ENCODE data around the gene OR2T4.

OR2T4 gene

GRCh38 chr1:248376916-248377315 is 15.5 kb downstream of the OR2T4 start:
- TF ChIP-seq REST (IDR thresholded peaks at IDR 0.05; ENCODE audit: insufficient read depth in 1 of 2, low read depth in 2 of 2, low read length in 2 of 2) (no peak), POLR2AphosphoS5 (IDR thresholded peaks at IDR 0.05; ENCODE audit: low read depth, low read length) (no peak), SIN3A (IDR thresholded peaks at IDR 0.05; ENCODE audit: borderline replicate concordance, insufficient read depth, low read length) (no peak), FOXP2 (optimal IDR thresholded peaks at IDR 0.05; ENCODE audit: borderline replicate concordance, extremely low read depth, extremely low read length, insufficient read depth) (no peak), TAF1 (IDR thresholded peaks at IDR 0.05; ENCODE audit: borderline replicate concordance, insufficient read depth, low read length) (no peak)

- TF ChIP-seq FOXP2 (optimal IDR thresholded peaks at IDR 0.05; ENCODE audit: borderline replicate concordance, extremely low read depth, extremely low read length, insufficient read depth) (no peak), REST (IDR thresholded peaks at IDR 0.05; ENCODE audit: insufficient read depth in 1 of 2, low read depth in 2 of 2, low read length in 2 of 2) (no peak), TAF1 (IDR thresholded peaks at IDR 0.05; ENCODE audit: borderline replicate concordance, insufficient read depth, low read length) (no peak), POLR2AphosphoS5 (IDR thresholded peaks at IDR 0.05; ENCODE audit: low read depth, low read length) (no peak), SIN3A (IDR thresholded peaks at IDR 0.05; ENCODE audit: borderline replicate concordance, insufficient read depth, low read length) (no peak)
Measured at GRCh38 chr1:248380854-248381253, 19.4 kb downstream of the OR2T4 start.

- no peak for TF ChIP-seq REST (IDR thresholded peaks at IDR 0.05; ENCODE audit: insufficient read depth in 1 of 2, low read depth in 2 of 2, low read length in 2 of 2)
- no peak for TF ChIP-seq TAF1 (IDR thresholded peaks at IDR 0.05; ENCODE audit: borderline replicate concordance, insufficient read depth, low read length)
- TF ChIP-seq FOXP2 (optimal IDR thresholded peaks at IDR 0.05; ENCODE audit: borderline replicate concordance, extremely low read depth, extremely low read length, insufficient read depth) = no peak
- TF ChIP-seq SIN3A (IDR thresholded peaks at IDR 0.05; ENCODE audit: borderline replicate concordance, insufficient read depth, low read length) = no peak
- TF ChIP-seq POLR2AphosphoS5 (IDR thresholded peaks at IDR 0.05; ENCODE audit: low read depth, low read length) = no peak
Measured at GRCh38 chr1:248388426-248388825, 27.0 kb downstream of the OR2T4 start.

GRCh38 chr1:248393050-248393449 is 31.6 kb downstream of the OR2T4 start:
- no peak for TF ChIP-seq REST (IDR thresholded peaks at IDR 0.05; ENCODE audit: insufficient read depth in 1 of 2, low read depth in 2 of 2, low read length in 2 of 2)
- TF ChIP-seq TAF1 (IDR thresholded peaks at IDR 0.05; ENCODE audit: borderline replicate concordance, insufficient read depth, low read length) = no peak
- TF ChIP-seq POLR2AphosphoS5 (IDR thresholded peaks at IDR 0.05; ENCODE audit: low read depth, low read length) = no peak
- TF ChIP-seq SIN3A (IDR thresholded peaks at IDR 0.05; ENCODE audit: borderline replicate concordance, insufficient read depth, low read length) = no peak
- no peak for TF ChIP-seq FOXP2 (optimal IDR thresholded peaks at IDR 0.05; ENCODE audit: borderline replicate concordance, extremely low read depth, extremely low read length, insufficient read depth)

- no peak for TF ChIP-seq SIN3A (IDR thresholded peaks at IDR 0.05; ENCODE audit: borderline replicate concordance, insufficient read depth, low read length)
- TF ChIP-seq TAF1 (IDR thresholded peaks at IDR 0.05; ENCODE audit: borderline replicate concordance, insufficient read depth, low read length) = no peak
- TF ChIP-seq REST (IDR thresholded peaks at IDR 0.05; ENCODE audit: insufficient read depth in 1 of 2, low read depth in 2 of 2, low read length in 2 of 2) = no peak
- TF ChIP-seq POLR2AphosphoS5 (IDR thresholded peaks at IDR 0.05; ENCODE audit: low read depth, low read length) = no peak
- TF ChIP-seq FOXP2 (optimal IDR thresholded peaks at IDR 0.05; ENCODE audit: borderline replicate concordance, extremely low read depth, extremely low read length, insufficient read depth) = no peak
Measured at GRCh38 chr1:248402748-248403147, 41.3 kb downstream of the OR2T4 start, which contains the start of gene OR2T1. OR2T1 (plus strand) TSS chr1:248403048; CDS start chr1:248406148, 3,100 bp downstream.
